D341Med (cell line): ENCODE measurements around the gene TNFRSF1B.
A peak's percentile ranks its signal among the peaks of the same experiment; 100 is the strongest.
"Not testable (repeated sequence)": the region's sequence is repeated elsewhere in the genome, so short reads cannot be mapped to it uniquely, and the experiment has no call there.

Source experiments
- DNase-seq: peaks from one replicate; pipeline ENCODE4 v3.0.0; 2012; ENCODE audit warnings: low spot score

The TNFRSF1B gene

GRCh38 chr1:12222700-12223099, 55.9 kb downstream of the TNFRSF1B start:
- DNase-seq, result not testable (repeated sequence)

- DNase-seq, result not testable (repeated sequence)
Observed at GRCh38 chr1:12224092-12224491, 57.3 kb downstream of the TNFRSF1B start.

GRCh38 chr1:12228979-12229378, 62.2 kb downstream of the TNFRSF1B start:
- no peak for DNase-seq

GRCh38 chr1:12229386-12229834, 62.6 kb downstream of the TNFRSF1B start:
- DNase-seq, result no peak

GRCh38 chr1:12229835-12230548, 63.2 kb downstream of the TNFRSF1B start, which contains the start of gene VPS13D:
TSS of gene VPS13D (plus strand) at chr1:12230030. CDS start at chr1:12234267, 4,237 bp downstream.
- peak; percentile 97 for DNase-seq

GRCh38 chr1:12230549-12231275, 63.9 kb downstream of the TNFRSF1B start:
- DNase-seq, result peak; percentile 47

GRCh38 chr1:12231276-12231595, 64.4 kb downstream of the TNFRSF1B start:
- no peak for DNase-seq

GRCh38 chr1:12232221-12232620, 65.4 kb downstream of the TNFRSF1B start:
- no peak for DNase-seq

GRCh38 chr1:12244078-12244477, 77.3 kb downstream of the TNFRSF1B start:
- DNase-seq, result peak; percentile 46

- no peak for DNase-seq
Observed at GRCh38 chr1:12244585-12244984, 77.8 kb downstream of the TNFRSF1B start.

GRCh38 chr1:12245116-12245515, 78.3 kb downstream of the TNFRSF1B start:
- DNase-seq, result no peak

GRCh38 chr1:12245733-12246132, 78.9 kb downstream of the TNFRSF1B start:
- no peak for DNase-seq

- DNase-seq, result no peak
Observed at GRCh38 chr1:12246584-12246983, 79.8 kb downstream of the TNFRSF1B start.

- DNase-seq, result no peak
Observed at GRCh38 chr1:12249181-12249580, 82.4 kb downstream of the TNFRSF1B start.

- DNase-seq, result no peak
Observed at GRCh38 chr1:12249748-12250147, 83.0 kb downstream of the TNFRSF1B start.

- no peak for DNase-seq
Observed at GRCh38 chr1:12251442-12251841, 84.7 kb downstream of the TNFRSF1B start.

GRCh38 chr1:12255913-12256312, 89.1 kb downstream of the TNFRSF1B start:
- DNase-seq, result no peak

- DNase-seq, result no peak
Observed at GRCh38 chr1:12258272-12258671, 91.5 kb downstream of the TNFRSF1B start.
